SK-N-SH (cell line): ENCODE results near the gene AANAT. TPM values are rescaled to one million over a fixed set of nuclear protein-coding genes. Genes with fewer than 3 reads are reported as not detected.

Source experiments
- CTCF ChIA-PET: fragments of 300-600, 350-600 bp; formaldehyde crosslinking; extraction: SDS; loops from one replicate; lab custom pipeline; 2021; lab: Yijun Ruan, JAX
- POLR2A ChIA-PET: fragments of 350-600 bp; sonication (Branson Sonifier 250); formaldehyde crosslinking; extraction: SDS; loops from one replicate; lab custom pipeline; 2020; ENCODE audit warnings: antibody characterized with exemption, inconsistent platforms; lab: Yijun Ruan, JAX
- DNase-seq: peaks from one replicate; pipeline ENCODE4 v3.0.0; 2012
- H2AFZ ChIP-seq: fragments of 200-600 bp; sonication (generic); 2 replicates; pipeline ENCODE4 v1.8.1; 2016; ENCODE audit warnings: antibody characterized with exemption, mild to moderate bottlenecking, low read depth
- H3F3A ChIP-seq: fragments of 200-600 bp; sonication (generic); replicated peaks from 2 replicates; pipeline ENCODE3; 2016; ENCODE audit warnings: antibody characterized with exemption, mild to moderate bottlenecking; ENCODE audit not compliant: insufficient read depth
- H3K27ac ChIP-seq, 2 experiments: fragments of 200-500 bp in 1 of 2; fragments of 200-600 bp in 1 of 2; sonication (Bioruptor generic) in 1 of 2; sonication (generic), shearing (Covaris generic) in 1 of 2; 2 replicates each; pipeline versions ENCODE4 v1.5.1 to v1.6.1; 2014 to 2016; ENCODE audit warnings: low read depth in 2 of 2, inconsistent platforms in 1 of 2, low read length in 1 of 2, mild to moderate bottlenecking in 1 of 2, mixed read lengths in 1 of 2
- H3K27me3 ChIP-seq: fragments of 200-600 bp; sonication (generic), shearing (Covaris generic); 2 replicates; pipeline ENCODE4 v1.6.1; 2016; ENCODE audit warnings: mixed run types; ENCODE audit not compliant: insufficient read depth
- H3K36me3 ChIP-seq, 2 experiments: fragments of 200-500 bp in 1 of 2; fragments of 200-600 bp in 1 of 2; sonication (Bioruptor generic) in 1 of 2; sonication (generic) in 1 of 2; replicated peaks in 1 of 2; 2 replicates each; pipeline versions ENCODE3 to v1.5.1; 2014 to 2016; ENCODE audit warnings: low read length in 1 of 2, mild to moderate bottlenecking in 1 of 2; ENCODE audit not compliant: insufficient read depth in 2 of 2, control insufficient read depth in 1 of 2
- H3K4me1 ChIP-seq, 2 experiments: fragments of 200-500 bp in 1 of 2; fragments of 200-600 bp in 1 of 2; sonication (Bioruptor generic) in 1 of 2; sonication (generic), shearing (Covaris generic) in 1 of 2; 2 replicates each; pipeline versions ENCODE4 v1.5.1 to v1.6.1; 2014 to 2016; ENCODE audit warnings: low read depth in 1 of 2, low read length in 1 of 2, mixed run types in 1 of 2; ENCODE audit not compliant: insufficient read depth in 2 of 2, control insufficient read depth in 1 of 2
- H3K4me2 ChIP-seq: fragments of 200-600 bp; sonication (generic), shearing (Covaris generic); 2 replicates; pipeline ENCODE4 v1.6.1; 2017; ENCODE audit warnings: mixed run types
- H3K4me3 ChIP-seq, 2 experiments: fragments of 200-500 bp in 1 of 2; fragments of 200-600 bp in 1 of 2; sonication (Bioruptor generic) in 1 of 2; sonication (generic), shearing (Covaris generic) in 1 of 2; 2 replicates each; pipeline versions ENCODE4 v1.5.1 to v1.8.1; 2014 to 2016; ENCODE audit warnings: low read depth in 2 of 2, inconsistent platforms in 1 of 2, low read length in 1 of 2, mild to moderate bottlenecking in 1 of 2, mixed read lengths in 1 of 2, moderate library complexity in 1 of 2
- H3K79me2 ChIP-seq: fragments of 200-600 bp; sonication (generic); 2 replicates; pipeline ENCODE4 v1.8.1; 2017; ENCODE audit warnings: mild to moderate bottlenecking; ENCODE audit not compliant: insufficient read depth
- H3K9ac ChIP-seq: fragments of 200-600 bp; sonication (generic); 2 replicates; pipeline ENCODE4 v1.6.1; 2017; ENCODE audit warnings: mixed run types
- H3K9me2 ChIP-seq: fragments of 200-600 bp; sonication (generic); 2 replicates; pipeline ENCODE4 v1.6.1; 2017; ENCODE audit warnings: mixed run types
- H3K9me3 ChIP-seq: fragments of 200-600 bp; sonication (generic); 2 replicates; pipeline ENCODE4 v1.6.1; 2017; ENCODE audit warnings: mixed run types, mild to moderate bottlenecking, moderate library complexity
- H4K20me1 ChIP-seq: fragments of 200-600 bp; sonication (generic); 2 replicates; pipeline ENCODE4 v1.6.1; 2017; ENCODE audit warnings: mild to moderate bottlenecking, mixed run types; ENCODE audit not compliant: insufficient read depth
- ELF1 ChIP-seq: IDR thresholded peaks from 2 replicates; pipeline ENCODE4 v1.4.0; 2012
- EP300 ChIP-seq, 2 experiments: IDR thresholded peaks; 2 replicates each; pipeline versions ENCODE4 v1.4.0 to v1.6.1; 2012; ENCODE audit warnings: borderline replicate concordance in 1 of 2, low read depth in 1 of 2, low read length in 1 of 2
- EZH2phosphoT487 ChIP-seq: fragments of 200-600 bp; sonication (generic); IDR thresholded peaks from 2 replicates; pipeline ENCODE4 v1.6.1; 2017; ENCODE audit warnings: low read depth, mixed run types, mild to moderate bottlenecking, antibody characterized with exemption, moderate library complexity, borderline replicate concordance
- FOSL2 ChIP-seq: IDR thresholded peaks from 2 replicates; pipeline ENCODE4 v1.4.0; 2012; ENCODE audit warnings: low read depth, mild to moderate bottlenecking, moderate library complexity, borderline replicate concordance
- FOXM1 ChIP-seq: IDR thresholded peaks from 2 replicates; pipeline ENCODE4 v1.4.0; 2012; ENCODE audit warnings: low read depth, mild to moderate bottlenecking
- GATA2 ChIP-seq: sonication (generic); formaldehyde crosslinking; IDR thresholded peaks from 2 replicates; pipeline ENCODE4 v1.5.0; 2020; ENCODE audit warnings: mild to moderate bottlenecking, missing genetic modification reagents
- JUND ChIP-seq: IDR thresholded peaks from 2 replicates; pipeline ENCODE4 v1.4.0; 2012
- NRF1 ChIP-seq: IDR thresholded peaks from 2 replicates; pipeline ENCODE4 v1.6.1; 2012; ENCODE audit warnings: low read depth, mild to moderate bottlenecking, low read length
- POLR2AphosphoS5 ChIP-seq: IDR thresholded peaks from 2 replicates; pipeline ENCODE4 v1.6.1; 2012; ENCODE audit warnings: low read depth, low read length
- RCOR1 ChIP-seq: fragments of 150-350 bp; IDR thresholded peaks from 2 replicates; pipeline ENCODE4 v1.6.1; 2017; ENCODE audit warnings: antibody characterized with exemption, low read length
- SMC3 ChIP-seq: IDR thresholded peaks from 2 replicates; pipeline ENCODE4 v1.6.1; 2012; ENCODE audit warnings: low read depth, low read length, improper control_type of control experiment
- TCF12 ChIP-seq: IDR thresholded peaks from 2 replicates; pipeline ENCODE4 v1.4.0; 2012
- TEAD4 ChIP-seq: IDR thresholded peaks from 2 replicates; pipeline ENCODE4 v1.4.0; 2012; ENCODE audit warnings: mild to moderate bottlenecking, borderline replicate concordance; ENCODE audit not compliant: insufficient read depth
- YY1 ChIP-seq: IDR thresholded peaks from 2 replicates; pipeline ENCODE4 v1.4.0; 2012; ENCODE audit warnings: low read depth, mild to moderate bottlenecking
- WGBS: methylation state at CpG from one replicate; pipeline ENCODE4 v1.1.6; 2017; ENCODE audit warnings: low lambda C conversion rate; 5-methylcytosine and 5-hydroxymethylcytosine counted together
- polyA plus RNA-seq, 3 experiments: library from polyadenylated mRNA; depleted of rRNA; stranded (reverse); fragments of >200 nt; gene quantifications; 2 replicates each; pipeline ENCODE4 v1.2.3, GENCODE V29; 2012
- TF ChIP-seq, protein P1 (sequence below): IDR thresholded peaks from 2 replicates; pipeline ENCODE4 v1.4.0; 2012; ENCODE audit warnings: low read depth, borderline replicate concordance
- TF ChIP-seq, protein P2 (sequence below): fragments of 150-350 bp; IDR thresholded peaks from 2 replicates; pipeline ENCODE4 v1.6.1; 2016; ENCODE audit warnings: mild to moderate bottlenecking, low read depth, low read length
- TF ChIP-seq, protein P3 (sequence below): IDR thresholded peaks from 2 replicates; pipeline ENCODE4 v1.6.1; 2012; ENCODE audit warnings: mild to moderate bottlenecking, low read depth, low read length, moderate library complexity
- TF ChIP-seq, protein P4 (sequence below): IDR thresholded peaks from 2 replicates; pipeline ENCODE4 v1.4.0; 2012; ENCODE audit warnings: low read depth

The AANAT gene
- polyA plus RNA-seq, 1 of the 3 experiments (the other 2 are of a cell fraction): 0.26 TPM

DNA sequence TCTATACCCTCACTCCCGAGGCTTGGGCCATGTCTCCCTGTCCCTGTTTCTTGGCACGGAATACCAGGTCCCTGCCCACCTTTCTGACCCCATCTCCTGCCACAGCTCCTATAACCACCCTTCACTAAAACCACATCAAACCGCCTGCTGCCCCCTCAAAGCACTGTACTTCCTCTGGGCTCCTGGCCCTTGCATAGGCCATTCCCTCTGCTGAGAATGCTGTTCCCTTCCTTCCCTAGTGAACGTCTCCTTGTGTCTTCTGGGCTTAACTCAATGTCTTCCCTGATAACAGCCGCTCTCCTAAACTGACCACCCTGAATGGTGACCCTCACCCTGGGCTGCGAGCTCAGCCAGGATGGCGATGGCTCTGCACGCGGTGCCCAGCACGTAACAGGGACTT lies 10.7 kb downstream of the AANAT start (continued):
- TF ChIP-seq, protein P1, sequence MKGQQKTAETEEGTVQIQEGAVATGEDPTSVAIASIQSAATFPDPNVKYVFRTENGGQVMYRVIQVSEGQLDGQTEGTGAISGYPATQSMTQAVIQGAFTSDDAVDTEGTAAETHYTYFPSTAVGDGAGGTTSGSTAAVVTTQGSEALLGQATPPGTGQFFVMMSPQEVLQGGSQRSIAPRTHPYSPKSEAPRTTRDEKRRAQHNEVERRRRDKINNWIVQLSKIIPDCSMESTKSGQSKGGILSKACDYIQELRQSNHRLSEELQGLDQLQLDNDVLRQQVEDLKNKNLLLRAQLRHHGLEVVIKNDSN: no peak
- TF ChIP-seq GATA2 (CRISPR knock-in tag) (no peak), SMC3 (no peak), FOSL2 (no peak), FOXM1 (no peak), JUND (no peak), TCF12 (no peak), RCOR1 (no peak), NRF1 (no peak)
- TF ChIP-seq, protein P2, sequence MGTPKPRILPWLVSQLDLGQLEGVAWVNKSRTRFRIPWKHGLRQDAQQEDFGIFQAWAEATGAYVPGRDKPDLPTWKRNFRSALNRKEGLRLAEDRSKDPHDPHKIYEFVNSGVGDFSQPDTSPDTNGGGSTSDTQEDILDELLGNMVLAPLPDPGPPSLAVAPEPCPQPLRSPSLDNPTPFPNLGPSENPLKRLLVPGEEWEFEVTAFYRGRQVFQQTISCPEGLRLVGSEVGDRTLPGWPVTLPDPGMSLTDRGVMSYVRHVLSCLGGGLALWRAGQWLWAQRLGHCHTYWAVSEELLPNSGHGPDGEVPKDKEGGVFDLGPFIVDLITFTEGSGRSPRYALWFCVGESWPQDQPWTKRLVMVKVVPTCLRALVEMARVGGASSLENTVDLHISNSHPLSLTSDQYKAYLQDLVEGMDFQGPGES: no peak

DNA sequence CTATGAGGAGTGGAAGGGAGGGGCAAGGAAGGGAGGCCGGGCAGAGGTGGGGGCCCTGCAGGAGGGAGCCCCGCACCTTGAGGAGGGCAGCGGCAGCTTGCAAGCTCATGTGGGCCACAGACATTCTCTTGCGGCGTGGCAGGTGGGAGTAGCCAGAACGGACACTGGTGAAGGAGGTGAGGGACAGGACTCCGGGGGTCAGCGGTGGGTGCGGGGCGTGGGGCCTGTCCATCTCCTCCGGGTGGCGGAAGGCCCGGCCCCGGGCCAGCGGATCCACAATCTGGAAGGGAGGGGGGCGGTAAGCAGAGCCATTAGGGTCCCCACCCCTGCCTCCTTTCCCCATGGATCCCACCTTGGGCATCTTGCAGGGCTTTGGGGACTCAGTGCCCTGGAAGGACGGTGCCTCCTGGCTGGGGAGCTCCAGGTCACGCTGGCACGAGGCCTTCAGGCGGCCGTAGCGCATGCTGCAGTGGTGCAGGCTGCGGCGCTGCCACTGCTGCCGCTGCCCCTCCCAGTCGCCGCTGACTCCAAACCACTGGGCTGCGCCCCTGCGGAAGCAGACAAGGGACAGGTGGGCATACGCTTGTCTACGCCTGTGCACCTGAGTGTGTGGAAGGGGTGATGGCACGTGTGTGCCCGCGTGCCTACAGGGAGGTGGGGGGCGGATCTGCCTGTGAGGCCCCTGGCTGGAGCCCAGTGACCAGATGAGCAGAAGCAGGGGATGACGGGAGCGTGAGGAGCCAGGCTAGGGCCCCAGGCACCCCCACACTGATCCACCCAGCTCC lies 11.5 kb downstream of the AANAT start:
- H4K20me1 ChIP-seq: no peaks in the 10 kb centered on the region
- no peaks in the 10 kb centered on the region for H3F3A ChIP-seq
- no peak overlapping the region for H2AFZ ChIP-seq
- peaks cover 0 to 2% of the 10 kb centered on the region in 2 experiments for H3K36me3 ChIP-seq
- H3K9me2 ChIP-seq: no peaks in the 10 kb centered on the region
- H3K27ac ChIP-seq: no peak overlapping the region
- no peak overlapping the region for H3K9ac ChIP-seq
- H3K9me3 ChIP-seq: no peaks in the 10 kb centered on the region
- CTCF ChIA-PET: interaction anchor here (0.6 to 56.8 kb wide), 5 partner anchors 3 to 70 kb away, joined by 3 to 1687 read pairs (median 5); partner anchors contain the start of genes AANAT, RHBDF2 and UBE2O
- H3K4me1 ChIP-seq: no peaks in the 10 kb centered on the region
- POLR2A ChIA-PET: no interaction called here
- DNase-seq: no peak
- WGBS: 90% methylated on average over 36 of the region's 37 CpGs
- TF ChIP-seq, protein P1: no peak
- no peak for TF ChIP-seq POLR2AphosphoS5
- TF ChIP-seq, protein P3, sequence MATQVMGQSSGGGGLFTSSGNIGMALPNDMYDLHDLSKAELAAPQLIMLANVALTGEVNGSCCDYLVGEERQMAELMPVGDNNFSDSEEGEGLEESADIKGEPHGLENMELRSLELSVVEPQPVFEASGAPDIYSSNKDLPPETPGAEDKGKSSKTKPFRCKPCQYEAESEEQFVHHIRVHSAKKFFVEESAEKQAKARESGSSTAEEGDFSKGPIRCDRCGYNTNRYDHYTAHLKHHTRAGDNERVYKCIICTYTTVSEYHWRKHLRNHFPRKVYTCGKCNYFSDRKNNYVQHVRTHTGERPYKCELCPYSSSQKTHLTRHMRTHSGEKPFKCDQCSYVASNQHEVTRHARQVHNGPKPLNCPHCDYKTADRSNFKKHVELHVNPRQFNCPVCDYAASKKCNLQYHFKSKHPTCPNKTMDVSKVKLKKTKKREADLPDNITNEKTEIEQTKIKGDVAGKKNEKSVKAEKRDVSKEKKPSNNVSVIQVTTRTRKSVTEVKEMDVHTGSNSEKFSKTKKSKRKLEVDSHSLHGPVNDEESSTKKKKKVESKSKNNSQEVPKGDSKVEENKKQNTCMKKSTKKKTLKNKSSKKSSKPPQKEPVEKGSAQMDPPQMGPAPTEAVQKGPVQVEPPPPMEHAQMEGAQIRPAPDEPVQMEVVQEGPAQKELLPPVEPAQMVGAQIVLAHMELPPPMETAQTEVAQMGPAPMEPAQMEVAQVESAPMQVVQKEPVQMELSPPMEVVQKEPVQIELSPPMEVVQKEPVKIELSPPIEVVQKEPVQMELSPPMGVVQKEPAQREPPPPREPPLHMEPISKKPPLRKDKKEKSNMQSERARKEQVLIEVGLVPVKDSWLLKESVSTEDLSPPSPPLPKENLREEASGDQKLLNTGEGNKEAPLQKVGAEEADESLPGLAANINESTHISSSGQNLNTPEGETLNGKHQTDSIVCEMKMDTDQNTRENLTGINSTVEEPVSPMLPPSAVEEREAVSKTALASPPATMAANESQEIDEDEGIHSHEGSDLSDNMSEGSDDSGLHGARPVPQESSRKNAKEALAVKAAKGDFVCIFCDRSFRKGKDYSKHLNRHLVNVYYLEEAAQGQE: no peak
- TF ChIP-seq TEAD4: no peak
- no peak for TF ChIP-seq FOSL2
- TF ChIP-seq, protein P4, sequence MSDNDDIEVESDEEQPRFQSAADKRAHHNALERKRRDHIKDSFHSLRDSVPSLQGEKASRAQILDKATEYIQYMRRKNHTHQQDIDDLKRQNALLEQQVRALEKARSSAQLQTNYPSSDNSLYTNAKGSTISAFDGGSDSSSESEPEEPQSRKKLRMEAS: no peak
- TF ChIP-seq FOXM1: no peak
- no peak for TF ChIP-seq YY1
- TF ChIP-seq EP300 (IDR thresholded peaks at IDR 0.05; ENCODE audit: borderline replicate concordance in 1 of 2, low read depth in 1 of 2, low read length in 1 of 2): no peak
- TF ChIP-seq EZH2phosphoT487: no peak
- TF ChIP-seq ELF1: no peak
- no peak overlapping the region for H3K4me2 ChIP-seq
- H3K79me2 ChIP-seq: no peaks in the 10 kb centered on the region
- no peaks in the 10 kb centered on the region for H3K27me3 ChIP-seq
- no peak overlapping the region for H3K4me3 ChIP-seq
